ENCODE results near the gene CCDC7. TPM values are rescaled to one million over a fixed set of nuclear protein-coding genes. Genes with fewer than 3 reads are reported as not detected.

CCDC7 gene
- total RNA-seq, 6 experiments from 2014 or later: 4.1 to 12.4 (median 6.0) TPM

- Histone ChIP-seq H3K27me3 (no peaks in the 10 kb centered on the region), H3K9me3 (peaks cover 0 to 6% (median 2%) of the 10 kb centered on the region in 4 donors), H3K4me3 (no peak overlapping the region), H3K36me3 (no peaks in the 10 kb centered on the region), H3K27ac (no peak overlapping the region), H3K4me1 (no peaks in the 10 kb centered on the region)
- ATAC-seq (no peak), DNase-seq (no peak)
- TF ChIP-seq CTCF (IDR thresholded peaks at IDR 0.05): no peak
- no peak for TF ChIP-seq POLR2A (IDR thresholded peaks at IDR 0.05)
- intact Hi-C loops (cut with DNase I): no loop called here
Observed at GRCh38 chr10:32771217-32771616, 325.3 kb downstream of the CCDC7 start.

GRCh38 chr10:32773105-32773504, 327.2 kb downstream of the CCDC7 start:
- intact Hi-C loops (cut with DNase I): no loop called here
- ATAC-seq (no peak), DNase-seq (no peak)
- H3K36me3 ChIP-seq: no peaks in the 10 kb centered on the region
- H3K4me3 ChIP-seq: no peak overlapping the region
- no peaks in the 10 kb centered on the region for H3K27me3 ChIP-seq
- WGBS (ENCODE audit: insufficient coverage, low coverage, low lambda C conversion rate, missing lambda C conversion rate): 82% methylated on average over 1 of the region's 1 CpG
- TF ChIP-seq CTCF (IDR thresholded peaks at IDR 0.05): no peak
- TF ChIP-seq POLR2A (IDR thresholded peaks at IDR 0.05): no peak
- peaks cover 0 to 6% (median 2%) of the 10 kb centered on the region in 4 donors for H3K9me3 ChIP-seq
- no peaks in the 10 kb centered on the region for H3K4me1 ChIP-seq
- H3K27ac ChIP-seq: no peak overlapping the region

GRCh38 chr10:32786968-32787367, 341.0 kb downstream of the CCDC7 start:
- DNase-seq: no peak
- 96% methylated on average over 4 of the region's 4 CpGs for WGBS (ENCODE audit: insufficient coverage, low coverage, low lambda C conversion rate, missing lambda C conversion rate)
- H3K4me1 ChIP-seq: peaks cover 0 to 12% (median 0%) of the 10 kb centered on the region in 4 donors
- TF ChIP-seq POLR2A (IDR thresholded peaks at IDR 0.05): no peak
- TF ChIP-seq CTCF (IDR thresholded peaks at IDR 0.05): no peak
- intact Hi-C loops (cut with DNase I): no loop called here
- H3K27me3 ChIP-seq: no peaks in the 10 kb centered on the region
- H3K27ac ChIP-seq: no peak overlapping the region
- no peaks in the 10 kb centered on the region for H3K36me3 ChIP-seq
- no peaks in the 10 kb centered on the region for H3K9me3 ChIP-seq
- H3K4me3 ChIP-seq: no peak overlapping the region
- no peak for ATAC-seq

GRCh38 chr10:32787690-32788284, 341.8 kb downstream of the CCDC7 start:
- no peaks in the 10 kb centered on the region for H3K27me3 ChIP-seq
- peaks cover 0 to 12% (median 0%) of the 10 kb centered on the region in 4 donors for H3K4me1 ChIP-seq
- WGBS (ENCODE audit: insufficient coverage, low coverage, low lambda C conversion rate, missing lambda C conversion rate): no CpG with 5 or more reads among the region's 3 CpGs
- intact Hi-C loops (cut with DNase I): no loop called here
- no peaks in the 10 kb centered on the region for H3K9me3 ChIP-seq
- TF ChIP-seq CTCF (IDR thresholded peaks at IDR 0.05): no peak
- TF ChIP-seq POLR2A (IDR thresholded peaks at IDR 0.05): no peak
- ATAC-seq (peak; percentile 9 to 39 (median 30)), DNase-seq (no peak)
- H3K36me3 ChIP-seq: no peaks in the 10 kb centered on the region
- no peak overlapping the region for H3K4me3 ChIP-seq
- peak overlapping the region in 2 of 3 donors; percentile 64 to 75 for H3K27ac ChIP-seq

- no peaks in the 10 kb centered on the region for H3K36me3 ChIP-seq
- intact Hi-C loops (cut with DNase I): no loop called here
- peak; percentile 76 to 93 (median 90) for DNase-seq
- TF ChIP-seq POLR2A (IDR thresholded peaks at IDR 0.05) (no peak), CTCF (IDR thresholded peaks at IDR 0.05) (no peak)
- no peak overlapping the region for H3K4me3 ChIP-seq
- peak; percentile 98 to 99 (median 99) for ATAC-seq
- peak overlapping the region in 2 of 3 donors; percentile 64 to 75 for H3K27ac ChIP-seq
- H3K27me3 ChIP-seq: no peaks in the 10 kb centered on the region
- H3K4me1 ChIP-seq: peaks cover 0 to 12% (median 0%) of the 10 kb centered on the region in 4 donors
- H3K9me3 ChIP-seq: no peaks in the 10 kb centered on the region
Observed at GRCh38 chr10:32788359-32788758, 342.4 kb downstream of the CCDC7 start.

Measured in right lobe of liver (tissue), 6 donors.